ENCODE measurements around the gene SFT2D3.

Gene SFT2D3

GRCh38 chr2:127681976-127682857 lies 19.1 kb upstream of the SFT2D3 start:
- peak; percentile 43 for DNase-seq (ENCODE audit: low read depth)

DNA sequence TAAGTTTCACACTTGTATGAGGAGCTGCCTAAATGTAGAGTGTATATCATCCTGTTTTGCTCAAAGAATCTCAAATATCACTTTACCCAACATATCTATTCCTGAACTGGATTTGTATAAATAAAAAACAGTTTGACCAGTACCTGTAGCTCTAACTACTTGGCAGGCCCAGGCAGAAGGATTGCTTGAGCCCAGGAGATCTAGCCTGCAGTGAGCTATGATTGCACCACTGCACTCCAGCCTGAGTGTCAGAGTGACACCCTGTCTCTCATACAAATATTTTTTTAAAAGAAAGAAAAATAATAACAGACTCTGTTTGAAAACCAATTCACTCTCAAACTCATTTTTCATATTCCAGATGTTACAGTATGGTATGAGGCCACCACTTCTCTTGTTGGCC lies 18.2 kb upstream of the SFT2D3 start:
- DNase-seq (ENCODE audit: low read depth), result no peak

GRCh38 chr2:127683757-127684156 lies 17.5 kb upstream of the SFT2D3 start:
- peak; percentile 22 for DNase-seq (ENCODE audit: low read depth)

- peak; percentile 91 for DNase-seq (ENCODE audit: low read depth)
These were observed 15.8 kb upstream of the SFT2D3 start for GRCh38 chr2:127685410-127686080.

DNA sequence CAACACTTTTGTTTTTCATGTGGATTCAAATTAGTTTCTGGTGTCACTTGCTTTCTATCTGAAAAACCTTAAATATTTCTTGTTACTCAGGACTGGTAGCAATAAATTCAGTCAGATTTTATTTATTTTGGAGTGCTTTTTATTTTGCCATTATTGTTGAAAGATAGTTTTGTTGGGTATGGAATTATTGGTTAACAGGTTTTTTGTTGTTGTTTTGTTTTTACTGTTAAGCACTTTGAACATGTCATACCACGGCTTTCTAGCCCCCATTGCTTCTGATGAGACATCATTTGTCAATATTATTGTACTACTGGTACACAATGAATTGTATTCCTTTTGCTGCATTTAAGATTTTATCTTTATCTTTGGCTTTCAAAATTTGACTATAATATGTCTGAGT lies 12.9 kb upstream of the SFT2D3 start:
- DNase-seq (ENCODE audit: low read depth), result no peak

DNA sequence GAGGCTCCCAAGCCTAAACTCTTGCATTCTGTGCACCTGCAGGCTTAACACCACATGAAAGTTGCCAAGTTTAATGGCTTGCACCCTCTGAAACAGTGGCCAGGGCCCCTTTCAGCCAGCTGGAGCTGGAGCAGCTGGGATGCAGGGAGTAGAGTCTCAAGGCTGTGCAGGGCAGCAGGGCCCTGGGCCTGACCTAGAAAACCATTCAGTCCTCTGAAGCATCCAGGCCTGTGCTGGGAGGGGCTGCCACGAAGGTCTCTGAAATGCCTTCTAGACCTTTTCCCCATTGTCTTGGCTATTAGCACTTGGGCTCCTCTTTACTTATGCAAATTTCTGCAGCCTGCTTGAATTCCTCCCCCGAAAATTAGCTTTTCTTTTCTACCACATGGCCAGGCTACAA lies 10.6 kb upstream of the SFT2D3 start:
- DNase-seq (ENCODE audit: low read depth), result no peak

- DNase-seq (ENCODE audit: low read depth), result no peak
These were observed 6.3 kb upstream of the SFT2D3 start for GRCh38 chr2:127694986-127695385.

- DNase-seq (ENCODE audit: low read depth), result no peak
These were observed 5.5 kb upstream of the SFT2D3 start for GRCh38 chr2:127695491-127696472.

- DNase-seq (ENCODE audit: low read depth), result no peak
These were observed 3.7 kb upstream of the SFT2D3 start for GRCh38 chr2:127697482-127698180.

GRCh38 chr2:127698553-127699355 lies 2.5 kb upstream of the SFT2D3 start:
- DNase-seq (ENCODE audit: low read depth), result no peak

DNA sequence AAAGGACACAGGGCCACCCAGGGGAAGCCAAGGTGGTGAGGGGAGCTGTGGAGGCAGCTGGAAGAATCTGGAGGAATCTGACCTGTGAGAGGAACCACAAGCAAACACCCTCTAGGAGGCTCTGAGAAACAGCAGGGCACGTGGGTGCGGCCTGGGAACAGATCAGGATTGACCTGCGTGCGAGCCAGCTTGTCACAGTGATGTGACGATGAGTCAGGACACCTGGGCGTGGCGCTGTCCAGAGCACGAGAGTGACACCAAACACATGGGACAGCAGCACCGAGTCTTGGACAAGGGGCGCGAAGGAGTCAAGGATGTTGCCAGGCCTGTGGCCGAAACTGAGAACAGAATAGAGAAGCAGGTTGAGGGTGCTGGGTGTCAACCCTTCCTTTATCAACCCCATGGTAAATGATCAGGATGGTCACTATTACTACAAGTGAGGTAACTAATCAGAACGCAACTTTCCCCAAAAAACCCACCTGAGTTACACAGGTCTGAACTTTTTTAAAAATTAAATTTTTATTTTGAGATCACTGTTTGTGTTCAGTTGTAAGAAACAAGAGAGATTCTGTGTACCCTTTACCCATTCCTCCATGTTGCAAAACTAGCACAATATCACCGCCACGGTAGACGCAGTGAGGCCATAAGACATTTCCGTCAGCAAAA lies 637 bp upstream of the SFT2D3 start:
- DNase-seq (ENCODE audit: low read depth), result no peak

- DNase-seq (ENCODE audit: low read depth), result peak; percentile 70
These were observed 526 bp downstream of the SFT2D3 start for GRCh38 chr2:127701651-127702394.

- DNase-seq (ENCODE audit: low read depth), result no peak
These were observed 1.2 kb downstream of the SFT2D3 start for GRCh38 chr2:127702395-127703009.

- no peak for DNase-seq (ENCODE audit: low read depth)
These were observed 2.0 kb downstream of the SFT2D3 start for GRCh38 chr2:127703282-127703681.

- no peak for DNase-seq (ENCODE audit: low read depth)
These were observed 3.5 kb downstream of the SFT2D3 start for GRCh38 chr2:127704641-127705390.

- DNase-seq (ENCODE audit: low read depth), result peak; percentile 38
These were observed 4.2 kb downstream of the SFT2D3 start for GRCh38 chr2:127705391-127706065.

DNA sequence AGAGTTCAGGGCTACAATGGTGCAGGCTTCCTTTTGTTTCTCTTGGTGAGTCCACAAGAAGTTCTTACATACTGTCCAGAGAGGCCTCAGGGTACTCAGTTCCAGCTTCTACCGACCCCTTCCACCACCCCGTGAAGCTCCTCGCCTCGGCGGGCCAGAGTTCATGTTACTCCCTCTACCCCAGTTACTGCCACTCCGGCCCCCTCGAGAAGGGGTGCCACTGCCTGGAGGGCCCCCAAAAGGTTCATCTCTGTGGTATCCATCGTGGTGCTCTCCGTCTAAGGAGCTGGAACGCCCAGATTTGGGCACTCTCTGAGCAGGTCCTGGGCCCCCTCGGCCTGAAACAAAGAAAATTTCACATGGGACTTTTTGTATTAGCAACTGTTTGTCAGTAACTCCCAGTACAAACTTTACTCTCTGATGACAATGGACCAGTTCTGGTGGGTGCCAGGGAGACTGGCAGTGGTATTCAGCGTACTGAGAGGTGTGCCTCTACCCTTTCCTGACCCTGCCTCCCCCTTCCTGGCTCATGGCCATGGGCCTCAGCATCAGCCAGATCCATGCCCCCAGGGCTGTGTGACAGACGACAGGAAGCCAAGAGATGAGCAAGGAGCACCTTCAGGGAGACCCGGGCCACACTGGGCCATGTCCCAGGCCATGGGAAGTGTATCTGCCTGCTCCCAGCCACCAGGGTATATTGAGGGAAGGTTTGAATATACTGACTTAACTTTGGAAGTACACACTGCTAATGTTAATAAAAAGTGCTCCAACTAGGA lies 5.1 kb downstream of the SFT2D3 start:
- no peak for DNase-seq (ENCODE audit: low read depth)
